Measurements from ENCODE around the gene ST6GALNAC5. TPM values are rescaled to one million over a fixed set of nuclear protein-coding genes. Genes with fewer than 3 reads are reported as not detected.

The ST6GALNAC5 gene
- total RNA-seq, 5 donors from 2014 or later (not counting 1 experiment from before 2014, with no cell fraction given), result not detected

DNA sequence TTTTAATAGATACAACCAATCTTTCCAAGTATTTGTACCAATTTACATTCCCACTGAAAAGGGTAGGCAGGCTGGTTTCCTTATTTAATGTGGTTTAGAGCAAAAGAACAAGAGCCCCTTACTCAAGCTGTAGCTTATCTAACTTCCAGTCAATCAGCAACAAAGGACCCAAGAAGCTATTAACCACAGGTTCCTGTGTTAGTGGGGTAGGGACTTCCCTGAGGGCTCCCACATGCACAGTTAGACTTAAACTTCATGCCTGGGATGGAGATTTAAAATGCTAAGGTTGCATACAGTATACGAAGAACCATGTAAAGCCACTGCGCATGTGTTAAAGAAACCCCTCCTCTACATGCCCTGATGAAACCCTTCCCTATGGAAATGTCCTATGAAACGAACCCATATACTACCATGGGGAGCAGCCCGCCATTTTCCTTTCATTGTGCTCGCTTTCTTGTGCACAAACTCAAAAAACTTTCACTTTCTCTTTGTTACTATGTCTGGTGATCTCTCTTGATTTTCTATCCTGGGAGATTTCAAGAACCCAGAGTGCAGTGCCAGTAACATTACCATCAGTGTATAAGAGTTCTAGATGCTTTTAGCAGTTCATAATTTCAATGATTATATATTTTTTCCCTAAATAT, 23.3 kb upstream of the ST6GALNAC5 start:
- Histone ChIP-seq H3K27ac (ENCODE audit: low read length) (no peak overlapping the region), H3K27me3 (replicated peaks in 1 of 2; ENCODE audit: control insufficient read depth in 2 of 2, extremely low read depth in 1 of 2, insufficient read depth in 2 of 2, low read length in 1 of 2) (no peaks in the 10 kb centered on the region), H3K4me1 (ENCODE audit: control insufficient read depth in 1 of 2, extremely low read depth in 1 of 2, insufficient read depth in 2 of 2, low read length in 2 of 2) (no peaks in the 10 kb centered on the region), H3K9me3 (no peaks in the 10 kb centered on the region), H3K36me3 (ENCODE audit: control insufficient read depth in 2 of 2, extremely low read depth in 1 of 2, insufficient read depth in 1 of 2, low read length in 1 of 2) (no peaks in the 10 kb centered on the region), H3K4me3 (ENCODE audit: control insufficient read depth in 1 of 2, extremely low read depth in 1 of 2, low read length in 1 of 2) (no peak overlapping the region)
- DNase-seq (peak in 1 of 35 experiments; percentile 3), ATAC-seq (replicated peaks in 1 of 4) (peak in 1 of 4 experiments; percentile 51)
- ChIA-PET CTCF (no interaction called here), POLR2A (interaction anchor here in 1 of 2 donors (0.7 kb wide), 1 partner anchor 262 kb away, joined by 3 read pairs; no protein-coding TSS in a partner anchor)
- WGBS (ENCODE audit: insufficient coverage), result 78% methylated on average over 3 of the region's 5 CpGs
- Mint-ChIP-seq H3K4me1 (peaks cover 11 to 14% (median 13%) of the 10 kb centered on the region in 3 donors), H3K9me3 (no peaks in the 10 kb centered on the region), H3K36me3 (no peaks in the 10 kb centered on the region), H3K27ac (peak overlapping the region in 1 of 2 donors; percentile 67), H3K27me3 (no peaks in the 10 kb centered on the region), H3K4me3 (peak overlapping the region; percentile 39 to 48 (median 46))

DNA sequence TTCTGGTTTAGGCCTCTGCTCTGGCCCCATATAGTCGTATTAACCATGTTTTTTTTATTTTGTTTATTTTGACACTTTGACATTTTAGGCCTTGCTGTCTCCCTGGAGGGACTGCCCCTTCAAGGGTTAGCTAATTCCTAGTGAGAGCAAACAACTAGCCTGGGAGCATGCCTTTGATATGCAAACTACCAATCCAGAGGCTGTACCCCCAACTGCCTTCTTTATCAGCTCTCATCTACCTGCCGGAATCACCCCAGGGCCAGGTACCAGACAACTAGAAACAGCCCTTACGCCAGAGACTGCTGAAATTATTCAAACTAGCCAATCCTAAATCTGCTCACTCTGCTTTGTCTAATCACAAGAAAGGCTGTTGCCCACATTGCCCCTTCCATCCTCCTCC, 13.0 kb upstream of the ST6GALNAC5 start:
- no peak overlapping the region for H3K4me3 ChIP-seq (ENCODE audit: control insufficient read depth in 1 of 2, extremely low read depth in 1 of 2, low read length in 1 of 2)
- Mint-ChIP-seq H3K36me3 (no peaks in the 10 kb centered on the region), H3K4me3 (no peak overlapping the region), H3K27me3 (no peaks in the 10 kb centered on the region), H3K27ac (no peak overlapping the region), H3K9me3 (no peaks in the 10 kb centered on the region), H3K4me1 (no peaks in the 10 kb centered on the region)
- DNase-seq (no peak), ATAC-seq (replicated peaks in 1 of 4) (no peak)
- 95% methylated on average over 3 of the region's 3 CpGs for WGBS (ENCODE audit: insufficient coverage)
- H3K36me3 ChIP-seq (ENCODE audit: control insufficient read depth in 2 of 2, extremely low read depth in 1 of 2, insufficient read depth in 1 of 2, low read length in 1 of 2), result no peaks in the 10 kb centered on the region
- no peaks in the 10 kb centered on the region for H3K27me3 ChIP-seq (replicated peaks in 1 of 2; ENCODE audit: control insufficient read depth in 2 of 2, extremely low read depth in 1 of 2, insufficient read depth in 2 of 2, low read length in 1 of 2)
- no peak overlapping the region for H3K27ac ChIP-seq (ENCODE audit: low read length)
- ChIA-PET POLR2A (no interaction called here), CTCF (no interaction called here)
- no peaks in the 10 kb centered on the region for H3K4me1 ChIP-seq (ENCODE audit: control insufficient read depth in 1 of 2, extremely low read depth in 1 of 2, insufficient read depth in 2 of 2, low read length in 2 of 2)
- no peaks in the 10 kb centered on the region for H3K9me3 ChIP-seq

DNA sequence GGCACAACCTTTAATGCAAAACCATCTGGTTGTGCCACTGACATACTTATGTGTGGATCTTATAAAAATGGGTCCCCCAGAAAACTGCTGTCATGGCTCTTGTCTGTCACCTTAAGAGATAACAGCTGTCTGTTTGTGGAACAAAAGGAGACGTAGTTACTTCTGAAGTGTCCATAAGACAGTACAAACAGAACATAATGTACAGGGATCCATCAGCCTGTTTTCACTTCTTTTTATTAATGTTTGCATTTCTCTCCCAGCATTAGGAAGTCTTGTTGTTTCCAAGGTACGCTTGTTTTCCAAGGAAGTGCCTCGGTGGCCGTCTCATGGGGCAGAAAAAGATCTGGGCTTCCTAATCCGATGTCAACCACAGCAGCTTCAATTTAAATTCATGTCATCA, 11.2 kb upstream of the ST6GALNAC5 start:
- POLR2A ChIA-PET, result no interaction called here
- no peaks in the 10 kb centered on the region for H3K4me1 ChIP-seq (ENCODE audit: control insufficient read depth in 1 of 2, extremely low read depth in 1 of 2, insufficient read depth in 2 of 2, low read length in 2 of 2)
- no peaks in the 10 kb centered on the region for H3K9me3 Mint-ChIP-seq
- DNase-seq (no peak), ATAC-seq (replicated peaks in 1 of 4) (no peak)
- no peaks in the 10 kb centered on the region for H3K36me3 Mint-ChIP-seq
- peaks cover 0 to 6% of the 10 kb centered on the region in 2 donors for H3K27me3 Mint-ChIP-seq
- H3K36me3 ChIP-seq (ENCODE audit: control insufficient read depth in 2 of 2, extremely low read depth in 1 of 2, insufficient read depth in 1 of 2, low read length in 1 of 2), result no peaks in the 10 kb centered on the region
- H3K4me3 ChIP-seq (ENCODE audit: control insufficient read depth in 1 of 2, extremely low read depth in 1 of 2, low read length in 1 of 2), result no peak overlapping the region
- no peak overlapping the region for H3K27ac ChIP-seq (ENCODE audit: low read length)
- no peak overlapping the region for H3K27ac Mint-ChIP-seq
- H3K9me3 ChIP-seq, result no peaks in the 10 kb centered on the region
- no peak overlapping the region for H3K4me3 Mint-ChIP-seq
- H3K27me3 ChIP-seq (replicated peaks in 1 of 2; ENCODE audit: control insufficient read depth in 2 of 2, extremely low read depth in 1 of 2, insufficient read depth in 2 of 2, low read length in 1 of 2), result no peaks in the 10 kb centered on the region
- CTCF ChIA-PET, result no interaction called here
- WGBS (ENCODE audit: insufficient coverage), result 83% methylated on average over 2 of the region's 5 CpGs
- no peaks in the 10 kb centered on the region for H3K4me1 Mint-ChIP-seq

DNA sequence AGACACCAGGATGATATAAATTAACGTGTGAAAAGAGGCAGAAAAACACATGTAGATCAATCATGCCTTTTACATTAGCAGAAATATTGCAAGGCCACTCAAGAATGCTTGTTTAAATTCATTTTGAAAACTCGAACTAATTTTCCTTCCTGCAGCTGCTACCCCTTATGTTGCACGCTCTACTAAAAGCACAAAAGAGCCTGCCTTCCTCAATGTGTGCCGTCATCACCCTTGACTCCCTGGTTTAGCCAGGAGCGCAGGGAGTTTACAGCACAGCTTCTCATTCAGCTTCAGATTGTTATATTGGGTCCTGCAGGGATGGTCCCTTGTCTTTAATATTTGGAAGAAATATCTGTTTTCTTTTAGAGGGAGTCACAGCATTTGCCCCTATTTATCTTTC, 10.1 kb upstream of the ST6GALNAC5 start:
- no peak overlapping the region for H3K27ac Mint-ChIP-seq
- H3K36me3 ChIP-seq (ENCODE audit: control insufficient read depth in 2 of 2, extremely low read depth in 1 of 2, insufficient read depth in 1 of 2, low read length in 1 of 2), result no peaks in the 10 kb centered on the region
- whole genome bisulfite sequencing (ENCODE audit: insufficient coverage), result 84% methylated on average over 3 of the region's 5 CpGs
- no peaks in the 10 kb centered on the region for H3K9me3 ChIP-seq
- H3K36me3 Mint-ChIP-seq, result no peaks in the 10 kb centered on the region
- peaks cover 0 to 6% of the 10 kb centered on the region in 2 donors for H3K27me3 Mint-ChIP-seq
- no peaks in the 10 kb centered on the region for H3K27me3 ChIP-seq (replicated peaks in 1 of 2; ENCODE audit: control insufficient read depth in 2 of 2, extremely low read depth in 1 of 2, insufficient read depth in 2 of 2, low read length in 1 of 2)
- no peaks in the 10 kb centered on the region for H3K9me3 Mint-ChIP-seq
- H3K4me1 Mint-ChIP-seq, result no peaks in the 10 kb centered on the region
- ATAC-seq (replicated peaks in 1 of 4) (no peak), DNase-seq (no peak)
- H3K4me3 ChIP-seq (ENCODE audit: control insufficient read depth in 1 of 2, extremely low read depth in 1 of 2, low read length in 1 of 2), result no peak overlapping the region
- H3K27ac ChIP-seq (ENCODE audit: low read length), result no peak overlapping the region
- ChIA-PET POLR2A (no interaction called here), CTCF (no interaction called here)
- no peaks in the 10 kb centered on the region for H3K4me1 ChIP-seq (ENCODE audit: control insufficient read depth in 1 of 2, extremely low read depth in 1 of 2, insufficient read depth in 2 of 2, low read length in 2 of 2)
- H3K4me3 Mint-ChIP-seq, result no peak overlapping the region

DNA sequence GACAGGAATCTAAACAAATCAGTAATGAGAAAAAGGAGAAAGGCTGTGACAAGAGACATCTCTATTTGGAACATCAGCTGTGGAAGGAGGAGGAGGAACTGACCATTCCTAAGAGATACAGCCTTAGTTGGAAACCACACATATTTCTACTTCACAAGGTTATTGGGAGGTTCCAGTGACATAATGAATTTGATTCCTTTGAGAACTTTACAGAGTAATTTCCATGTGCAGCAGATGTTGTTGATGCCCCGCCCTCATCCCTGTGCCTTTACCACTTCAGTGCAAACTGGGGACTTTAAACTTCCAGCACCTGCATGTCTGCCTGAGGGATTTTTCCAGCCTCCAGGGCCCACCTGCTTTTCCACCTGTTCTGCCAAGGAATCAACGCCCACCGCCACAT, 9.3 kb upstream of the ST6GALNAC5 start:
- ATAC-seq (replicated peaks in 1 of 4), result no peak
- Mint-ChIP-seq H3K36me3 (no peaks in the 10 kb centered on the region), H3K4me1 (no peaks in the 10 kb centered on the region), H3K4me3 (no peak overlapping the region), H3K27me3 (peaks cover 0 to 12% of the 10 kb centered on the region in 2 donors), H3K9me3 (no peaks in the 10 kb centered on the region), H3K27ac (no peak overlapping the region)
- 80% methylated on average over 2 of the region's 3 CpGs for WGBS (ENCODE audit: insufficient coverage)
- no peaks in the 10 kb centered on the region for H3K9me3 ChIP-seq
- H3K4me1 ChIP-seq (ENCODE audit: control insufficient read depth in 1 of 2, extremely low read depth in 1 of 2, insufficient read depth in 2 of 2, low read length in 2 of 2), result no peaks in the 10 kb centered on the region
- no peak for DNase-seq
- ChIA-PET CTCF (no interaction called here), POLR2A (no interaction called here)
- no peaks in the 10 kb centered on the region for H3K27me3 ChIP-seq (replicated peaks in 1 of 2; ENCODE audit: control insufficient read depth in 2 of 2, extremely low read depth in 1 of 2, insufficient read depth in 2 of 2, low read length in 1 of 2)
- no peak overlapping the region for H3K27ac ChIP-seq (ENCODE audit: low read length)
- no peaks in the 10 kb centered on the region for H3K36me3 ChIP-seq (ENCODE audit: control insufficient read depth in 2 of 2, extremely low read depth in 1 of 2, insufficient read depth in 1 of 2, low read length in 1 of 2)
- H3K4me3 ChIP-seq (ENCODE audit: control insufficient read depth in 1 of 2, extremely low read depth in 1 of 2, low read length in 1 of 2), result no peak overlapping the region

DNA sequence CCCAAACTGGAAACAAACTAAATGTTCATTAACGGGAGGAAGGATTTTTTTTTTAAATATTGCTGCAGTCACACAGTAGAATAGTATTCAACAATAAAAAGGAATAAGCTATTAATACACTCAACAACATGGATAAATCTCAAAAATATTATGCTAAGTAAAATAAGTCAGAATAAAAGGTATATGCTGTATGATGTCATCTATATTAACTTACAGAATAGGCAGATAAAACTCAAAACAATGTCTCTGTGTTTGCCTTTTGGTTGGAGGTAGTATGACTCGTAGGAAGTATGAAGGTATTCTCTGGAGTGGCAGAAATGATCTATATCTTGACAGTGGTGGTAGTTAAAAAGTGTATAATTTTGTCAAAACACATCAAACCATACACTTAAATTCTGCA, 6.1 kb upstream of the ST6GALNAC5 start:
- Mint-ChIP-seq H3K4me3 (no peak overlapping the region), H3K9me3 (no peaks in the 10 kb centered on the region), H3K36me3 (no peaks in the 10 kb centered on the region), H3K27ac (no peak overlapping the region), H3K4me1 (no peaks in the 10 kb centered on the region), H3K27me3 (peaks cover 12 to 32% of the 10 kb centered on the region in 2 donors)
- DNase-seq (no peak), ATAC-seq (replicated peaks in 1 of 4) (no peak)
- no CpG with 5 or more reads among the region's 2 CpGs for WGBS (ENCODE audit: insufficient coverage)
- CTCF ChIA-PET, result no interaction called here
- Histone ChIP-seq H3K27ac (ENCODE audit: low read length) (no peak overlapping the region), H3K9me3 (no peaks in the 10 kb centered on the region), H3K36me3 (ENCODE audit: control insufficient read depth in 2 of 2, extremely low read depth in 1 of 2, insufficient read depth in 1 of 2, low read length in 1 of 2) (no peaks in the 10 kb centered on the region), H3K4me3 (ENCODE audit: control insufficient read depth in 1 of 2, extremely low read depth in 1 of 2, low read length in 1 of 2) (no peak overlapping the region), H3K4me1 (ENCODE audit: control insufficient read depth in 1 of 2, extremely low read depth in 1 of 2, insufficient read depth in 2 of 2, low read length in 2 of 2) (no peaks in the 10 kb centered on the region), H3K27me3 (replicated peaks in 1 of 2; ENCODE audit: control insufficient read depth in 2 of 2, extremely low read depth in 1 of 2, insufficient read depth in 2 of 2, low read length in 1 of 2) (no peaks in the 10 kb centered on the region)
- POLR2A ChIA-PET, result no interaction called here

DNA sequence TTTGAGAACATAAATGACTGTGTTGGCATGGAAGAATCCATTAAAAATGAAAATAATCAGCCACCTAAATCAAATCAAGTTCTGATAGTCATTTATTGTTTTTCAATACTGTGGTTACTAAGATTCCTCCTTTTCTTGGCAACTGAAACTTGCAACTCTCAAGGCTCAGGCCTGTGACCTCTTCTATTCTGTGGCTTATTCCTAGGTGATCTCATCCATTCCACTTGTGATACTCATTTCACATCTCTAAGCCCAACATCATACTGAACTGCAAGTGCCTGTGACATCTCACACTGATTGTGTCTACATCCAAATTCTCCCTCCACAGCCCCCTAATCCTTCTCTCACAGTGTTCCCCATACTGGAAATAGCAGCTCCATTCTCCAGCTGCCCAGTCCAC, 4.8 kb upstream of the ST6GALNAC5 start:
- no peaks in the 10 kb centered on the region for H3K36me3 ChIP-seq (ENCODE audit: control insufficient read depth in 2 of 2, extremely low read depth in 1 of 2, insufficient read depth in 1 of 2, low read length in 1 of 2)
- H3K4me1 ChIP-seq (ENCODE audit: control insufficient read depth in 1 of 2, extremely low read depth in 1 of 2, insufficient read depth in 2 of 2, low read length in 2 of 2), result peaks cover 0 to 4% of the 10 kb centered on the region in 2 experiments
- CTCF ChIA-PET, result no interaction called here
- no peak overlapping the region for H3K4me3 ChIP-seq (ENCODE audit: control insufficient read depth in 1 of 2, extremely low read depth in 1 of 2, low read length in 1 of 2)
- H3K9me3 ChIP-seq, result no peaks in the 10 kb centered on the region
- Mint-ChIP-seq H3K36me3 (no peaks in the 10 kb centered on the region), H3K27me3 (peaks cover 22 to 37% of the 10 kb centered on the region in 2 donors), H3K4me1 (peaks cover 0 to 5% (median 3%) of the 10 kb centered on the region in 3 donors), H3K27ac (no peak overlapping the region), H3K4me3 (no peak overlapping the region), H3K9me3 (no peaks in the 10 kb centered on the region)
- peaks cover 0 to 4% of the 10 kb centered on the region in 2 experiments for H3K27me3 ChIP-seq (replicated peaks in 1 of 2; ENCODE audit: control insufficient read depth in 2 of 2, extremely low read depth in 1 of 2, insufficient read depth in 2 of 2, low read length in 1 of 2)
- POLR2A ChIA-PET, result interaction anchor here in 1 of 2 donors (0.6 kb wide), 1 partner anchor 691 kb away, joined by 3 read pairs; no protein-coding TSS in a partner anchor
- no peak for ATAC-seq (replicated peaks in 1 of 4)
- no peak overlapping the region for H3K27ac ChIP-seq (ENCODE audit: low read length)
- no peak for DNase-seq
